GM18520 (cell line): Measurements from ENCODE around the gene GPR26.
"Not testable (repeated sequence)": the region's sequence is repeated elsewhere in the genome, so short reads cannot be mapped to it uniquely, and the experiment has no call there.

Experiments used
- ATAC-seq: cut with Tn5 transposase; IDR thresholded peaks from one replicate; pipeline ENCODE4 v1.9.1; 2021; ENCODE audit not compliant: unreplicated experiment

GPR26 gene

GRCh38 chr10:123704812-123705211 is 38.7 kb downstream of the GPR26 start:
- ATAC-seq = no peak

GRCh38 chr10:123706236-123706635 is 40.1 kb downstream of the GPR26 start:
- ATAC-seq = no peak

DNA sequence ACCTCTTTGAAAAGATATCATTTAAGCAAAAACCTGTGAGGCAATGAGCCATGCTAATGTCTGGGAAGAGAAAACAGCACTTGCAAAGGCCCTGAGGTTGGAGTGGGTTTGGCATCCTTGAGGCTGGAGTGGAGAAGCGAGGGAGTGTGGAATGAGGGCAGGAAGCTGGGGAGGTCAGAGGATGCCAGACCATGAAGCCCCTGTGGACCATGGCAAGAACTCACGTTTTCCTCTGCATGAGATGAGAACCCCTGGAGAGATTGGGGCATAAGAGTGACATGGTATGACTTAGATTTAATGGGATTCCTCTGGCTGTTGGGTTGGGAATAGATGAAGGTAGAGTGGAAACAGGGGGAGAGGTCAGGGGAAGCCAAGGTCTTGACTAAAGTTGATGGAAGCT is 49.4 kb downstream of the GPR26 start:
- ATAC-seq = no peak

DNA sequence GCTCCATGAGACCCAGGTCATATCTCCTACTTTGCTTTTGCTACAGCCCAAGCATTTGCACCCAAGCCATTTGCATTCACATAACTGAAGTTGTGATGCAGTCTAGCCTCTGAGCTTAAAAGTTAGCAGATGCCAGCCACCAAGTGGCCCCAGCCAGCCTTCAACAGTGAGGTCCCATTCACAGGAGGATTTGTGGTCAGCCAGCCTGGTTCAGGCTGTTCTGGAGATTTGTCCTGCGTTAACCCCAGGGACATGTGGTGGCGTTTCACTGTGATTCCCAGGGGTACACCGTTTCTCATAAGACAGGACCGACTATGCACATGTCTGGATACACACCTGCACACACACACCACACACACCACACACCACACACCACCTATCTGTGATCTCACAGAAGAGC is 51.2 kb downstream of the GPR26 start:
- ATAC-seq = no peak

GRCh38 chr10:123718544-123719060 is 52.4 kb downstream of the GPR26 start:
- ATAC-seq = no peak

- no peak for ATAC-seq
These were observed 54.4 kb downstream of the GPR26 start for GRCh38 chr10:123720536-123720935.

DNA sequence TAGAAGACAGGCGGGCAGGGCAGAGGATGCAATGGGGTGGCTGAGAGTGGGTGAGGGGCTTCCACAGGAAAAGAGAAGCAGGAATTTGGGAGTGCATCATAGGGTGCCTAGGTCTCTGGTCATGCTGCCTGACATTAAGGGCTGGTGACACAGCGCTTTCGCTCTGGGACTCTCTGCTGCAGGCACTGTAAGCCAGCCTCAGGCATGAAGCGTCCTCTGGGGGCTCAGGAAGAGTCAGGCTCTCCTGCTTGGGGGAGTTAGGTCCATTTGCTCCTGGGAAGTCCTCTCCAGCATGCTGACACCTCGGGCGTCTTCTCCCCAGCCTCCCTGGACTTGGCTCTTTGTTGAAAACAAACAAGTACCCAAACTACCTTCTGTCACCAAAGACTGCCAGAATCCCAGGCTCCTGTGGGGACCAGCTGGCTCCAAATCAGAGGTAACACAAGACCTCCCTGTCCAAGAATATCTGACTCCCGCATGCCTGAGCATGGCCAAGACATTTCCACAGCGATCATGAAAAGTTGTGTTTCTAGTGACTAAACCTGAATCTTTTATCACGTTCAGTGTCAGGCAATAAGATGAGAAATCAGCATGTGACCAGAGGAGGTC is 55.4 kb downstream of the GPR26 start:
- ATAC-seq = no peak

DNA sequence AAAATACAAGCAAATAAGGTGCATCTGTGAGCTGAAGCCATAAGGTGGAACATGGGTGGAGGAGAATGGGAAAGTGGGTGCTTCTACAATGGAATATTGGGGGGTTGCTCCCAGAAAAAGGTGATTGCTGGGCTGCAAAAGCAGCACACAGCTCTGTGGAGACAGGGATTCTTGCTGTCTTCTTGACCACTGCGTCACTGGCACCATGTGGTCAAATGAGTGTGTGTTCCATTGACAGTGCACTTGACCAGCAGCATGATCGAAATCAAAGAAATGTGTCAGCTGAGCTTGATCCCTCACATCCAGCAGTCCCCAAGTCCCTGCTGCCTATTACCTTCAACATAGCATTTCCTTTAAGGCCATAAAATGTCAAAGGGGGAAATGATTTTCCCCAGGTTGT is 56.2 kb downstream of the GPR26 start:
- ATAC-seq = no peak

- no peak for ATAC-seq
These were observed 58.6 kb downstream of the GPR26 start for GRCh38 chr10:123724747-123725146.

- no peak for ATAC-seq
These were observed 60.2 kb downstream of the GPR26 start for GRCh38 chr10:123726381-123726780.

DNA sequence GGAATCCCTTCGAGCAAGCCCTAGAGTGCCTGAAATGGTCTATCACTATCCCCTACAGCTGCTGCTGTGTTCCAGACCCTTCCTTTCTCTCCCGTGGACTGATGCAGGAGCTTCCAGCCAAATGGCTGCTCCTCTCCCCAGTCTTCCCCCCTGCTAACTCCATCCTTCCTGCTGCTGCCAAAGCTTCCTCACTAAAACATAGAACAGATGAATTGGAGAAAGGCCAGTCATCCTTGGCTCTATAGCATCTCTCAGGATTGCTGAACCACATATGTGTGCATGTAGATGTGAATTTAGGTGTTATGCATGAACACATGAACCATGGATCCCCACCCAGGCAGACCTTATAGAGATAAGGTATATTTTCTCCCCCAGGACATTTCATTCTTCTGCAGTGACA is 60.7 kb downstream of the GPR26 start:
- ATAC-seq = no peak

DNA sequence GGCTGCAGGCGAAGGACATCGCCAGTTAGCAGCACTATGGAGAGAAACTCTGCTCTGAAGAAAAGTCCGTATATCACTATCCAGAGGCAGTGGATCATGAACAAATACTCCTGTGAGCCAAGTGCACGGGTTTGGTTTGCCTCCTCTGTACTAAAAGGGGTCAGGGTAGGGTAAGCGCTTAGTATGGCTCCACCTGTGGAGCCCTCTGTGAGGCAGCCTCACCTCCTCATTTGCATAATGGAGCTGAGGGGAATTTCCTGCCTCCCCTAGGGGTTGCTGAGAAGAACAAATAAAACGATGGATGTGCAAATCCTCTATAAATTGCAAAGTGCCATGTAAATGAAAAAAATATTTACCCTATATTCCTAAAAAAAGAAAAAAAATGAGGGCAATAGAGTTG is 63.4 kb downstream of the GPR26 start:
- ATAC-seq = no peak

DNA sequence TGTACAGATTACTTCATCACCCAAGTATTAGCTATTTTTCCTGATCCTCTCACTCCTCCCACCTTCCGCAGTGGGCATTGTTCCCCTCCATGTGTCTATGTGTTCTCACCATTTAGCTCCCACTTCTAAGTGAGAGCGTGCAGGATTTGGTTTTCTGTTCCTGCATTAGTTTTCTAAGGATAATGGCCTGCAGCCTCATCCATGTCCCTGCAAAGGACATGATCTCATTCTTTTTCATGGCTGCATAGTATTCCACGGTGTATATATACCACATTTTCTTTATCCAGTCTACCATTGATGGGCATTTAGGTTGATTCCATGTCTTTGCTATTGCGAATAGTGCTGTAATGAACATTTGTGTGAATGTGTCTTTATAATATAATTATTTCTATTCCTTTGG is 70.8 kb downstream of the GPR26 start:
- not testable (repeated sequence) for ATAC-seq

GRCh38 chr10:123741146-123741545 is 75.0 kb downstream of the GPR26 start:
- ATAC-seq = no peak

- ATAC-seq = no peak
These were observed 75.6 kb downstream of the GPR26 start for GRCh38 chr10:123741711-123742110.

- ATAC-seq = no peak
These were observed 76.7 kb downstream of the GPR26 start for GRCh38 chr10:123742751-123743440.

- ATAC-seq = no peak
These were observed 77.5 kb downstream of the GPR26 start for GRCh38 chr10:123743441-123744223.

DNA sequence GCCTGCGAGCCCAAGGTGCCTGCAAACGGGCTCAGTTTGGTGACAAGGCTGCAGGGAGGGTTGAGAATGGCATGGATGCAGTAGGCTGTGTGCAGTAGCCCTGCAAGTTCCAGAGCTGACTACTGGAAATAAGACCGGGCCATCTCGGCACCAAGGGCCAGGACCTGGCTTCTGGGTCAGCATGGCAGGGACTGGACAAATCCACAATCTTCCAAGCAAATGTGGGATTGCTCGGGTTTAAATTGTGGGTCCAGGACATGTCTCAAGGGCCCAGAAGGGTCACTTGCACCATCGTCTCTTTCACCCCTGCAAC is 78.0 kb downstream of the GPR26 start:
- ATAC-seq = no peak
